ENCODE data around the gene HTATIP2.
A peak's percentile ranks its signal among the peaks of the same experiment; 100 is the strongest.
"Not testable (repeated sequence)": the region's sequence is repeated elsewhere in the genome, so short reads cannot be mapped to it uniquely, and the experiment has no call there.

The HTATIP2 gene

GRCh38 chr11:20360650-20361049 is 2.9 kb upstream of the HTATIP2 start:
- peak; percentile 71 for DNase-seq (ENCODE audit: low read depth)
- TF ChIP-seq CTCF (conservative IDR thresholded peaks at IDR 0.05; ENCODE audit: low read depth, low read length): no peak
- no peak overlapping the region for H3K4me3 ChIP-seq (ENCODE audit: low read depth, low read length)

GRCh38 chr11:20362481-20362880 is 1.0 kb upstream of the HTATIP2 start:
- DNase-seq (ENCODE audit: low read depth): no peak
- H3K4me3 ChIP-seq (ENCODE audit: low read depth, low read length): no peak overlapping the region
- no peak for TF ChIP-seq CTCF (conservative IDR thresholded peaks at IDR 0.05; ENCODE audit: low read depth, low read length)

- TF ChIP-seq CTCF (conservative IDR thresholded peaks at IDR 0.05; ENCODE audit: low read depth, low read length): no peak
- DNase-seq (ENCODE audit: low read depth): no peak
- H3K4me3 ChIP-seq (ENCODE audit: low read depth, low read length): peak overlapping the region; percentile 75
Measured at GRCh38 chr11:20363149-20363499, 390 bp upstream of the HTATIP2 start.

GRCh38 chr11:20364341-20364792 is 853 bp downstream of the HTATIP2 start:
- peak; percentile 3 for TF ChIP-seq CTCF (conservative IDR thresholded peaks at IDR 0.05; ENCODE audit: low read depth, low read length)
- peak overlapping the region; percentile 75 for H3K4me3 ChIP-seq (ENCODE audit: low read depth, low read length)
- DNase-seq (ENCODE audit: low read depth): no peak

GRCh38 chr11:20365465-20365864 is 2.0 kb downstream of the HTATIP2 start:
- not testable (repeated sequence) for H3K4me3 ChIP-seq (ENCODE audit: low read depth, low read length); DNase-seq (ENCODE audit: low read depth)

- no peak for TF ChIP-seq CTCF (conservative IDR thresholded peaks at IDR 0.05; ENCODE audit: low read depth, low read length)
- no peak overlapping the region for H3K4me3 ChIP-seq (ENCODE audit: low read depth, low read length)
- peak; percentile 89 for DNase-seq (ENCODE audit: low read depth)
Measured at GRCh38 chr11:20367313-20367948, 3.9 kb downstream of the HTATIP2 start.

GRCh38 chr11:20368438-20368837 is 4.9 kb downstream of the HTATIP2 start:
- no peak for DNase-seq (ENCODE audit: low read depth)
- no peak for TF ChIP-seq CTCF (conservative IDR thresholded peaks at IDR 0.05; ENCODE audit: low read depth, low read length)

More at GRCh38 chr11:20368438-20368837, 4.9 kb downstream of the HTATIP2 start:
- H3K4me3 ChIP-seq (ENCODE audit: low read depth, low read length): no peak overlapping the region

All from choroid plexus epithelial cell (primary cell).